ENCODE results near the gene ACTN4. TPM values are rescaled to one million over a fixed set of nuclear protein-coding genes. Genes with fewer than 3 reads are reported as not detected.

ACTN4 gene
- total RNA-seq, 2 experiments from 2014 or later, result 337 to 354 TPM

GRCh38 chr19:38656171-38656981, 8.9 kb downstream of the ACTN4 start:
- H3K4me3 Mint-ChIP-seq, result peak overlapping the region; percentile 49
- POLR2A ChIA-PET, result no interaction called here

GRCh38 chr19:38657633-38658222, 10.3 kb downstream of the ACTN4 start:
- ChIA-PET POLR2A (no interaction called here), CTCF (interaction anchor here (0.6 to 1.9 kb wide), 5 partner anchors 10 to 255 kb away, joined by 3 to 6 read pairs (median 4); partner anchors contain the start of genes ACTN4 and FAM98C)
- Mint-ChIP-seq H3K4me3 (no peak overlapping the region), H3K36me3 (ENCODE audit: low read depth) (peaks cover 55% of the 10 kb centered on the region), H3K27ac (peak overlapping the region; percentile 84), H3K4me1 (peaks cover 84% of the 10 kb centered on the region), H3K9me3 (no peaks in the 10 kb centered on the region), H3K27me3 (no peaks in the 10 kb centered on the region)
- DNase-seq, result no peak

More at GRCh38 chr19:38656171-38656981, 8.9 kb downstream of the ACTN4 start:
- no peaks in the 10 kb centered on the region for H3K27me3 Mint-ChIP-seq
- CTCF ChIA-PET, result interaction anchor here (0.6 to 1.7 kb wide), 6 partner anchors 9 to 254 kb away, joined by 3 to 4 read pairs (median 3); partner anchors contain the start of genes ACTN4 and FAM98C
- H3K36me3 Mint-ChIP-seq (ENCODE audit: low read depth), result peaks cover 56% of the 10 kb centered on the region
- no peaks in the 10 kb centered on the region for H3K9me3 Mint-ChIP-seq
- peak overlapping the region; percentile 84 for H3K27ac Mint-ChIP-seq
- DNase-seq, result peak; percentile 71
- H3K4me1 Mint-ChIP-seq, result peaks cover 88% of the 10 kb centered on the region

- Mint-ChIP-seq H3K27ac (peak overlapping the region; percentile 25), H3K9me3 (no peaks in the 10 kb centered on the region), H3K36me3 (ENCODE audit: low read depth) (peaks cover 55% of the 10 kb centered on the region), H3K27me3 (no peaks in the 10 kb centered on the region), H3K4me1 (peaks cover 83% of the 10 kb centered on the region), H3K4me3 (no peak overlapping the region)
- ChIA-PET CTCF (interaction anchor here (1.2 to 1.9 kb wide), 4 partner anchors 9 to 40 kb away, joined by 3 to 6 read pairs (median 4); partner anchors contain the start of genes ACTN4 and EIF3K), POLR2A (no interaction called here)
- no peak for DNase-seq
Observed at GRCh38 chr19:38658462-38659306, 11.2 kb downstream of the ACTN4 start.

GRCh38 chr19:38660724-38661123, 13.3 kb downstream of the ACTN4 start:
- ChIA-PET CTCF (no interaction called here), POLR2A (interaction anchor here (1.3 kb wide), 1 partner anchor 13 kb away, joined by 3 read pairs; the partner anchor contains the start of gene ACTN4)
- Mint-ChIP-seq H3K4me3 (no peak overlapping the region), H3K4me1 (peaks cover 81% of the 10 kb centered on the region), H3K27ac (no peak overlapping the region), H3K27me3 (no peaks in the 10 kb centered on the region), H3K9me3 (no peaks in the 10 kb centered on the region), H3K36me3 (ENCODE audit: low read depth) (peaks cover 46% of the 10 kb centered on the region)
- DNase-seq, result no peak

GRCh38 chr19:38661136-38661535, 13.7 kb downstream of the ACTN4 start:
- Mint-ChIP-seq H3K36me3 (ENCODE audit: low read depth) (peaks cover 43% of the 10 kb centered on the region), H3K4me1 (peaks cover 81% of the 10 kb centered on the region), H3K9me3 (no peaks in the 10 kb centered on the region), H3K27me3 (no peaks in the 10 kb centered on the region), H3K27ac (no peak overlapping the region), H3K4me3 (no peak overlapping the region)
- DNase-seq, result no peak
- ChIA-PET POLR2A (interaction anchor here (1.3 kb wide), 1 partner anchor 13 kb away, joined by 3 read pairs; the partner anchor contains the start of gene ACTN4), CTCF (no interaction called here)

GRCh38 chr19:38661996-38662395, 14.5 kb downstream of the ACTN4 start:
- peaks cover 39% of the 10 kb centered on the region for H3K36me3 Mint-ChIP-seq (ENCODE audit: low read depth)
- H3K27ac Mint-ChIP-seq, result no peak overlapping the region
- peaks cover 81% of the 10 kb centered on the region for H3K4me1 Mint-ChIP-seq
- ChIA-PET CTCF (interaction anchor here (0.6 to 1.2 kb wide), 2 partner anchors 15 to 102 kb away, joined by 4 read pairs; partner anchors contain the start of gene ACTN4), POLR2A (interaction anchor here (0.5 to 1.3 kb wide), 2 partner anchors 14 to 44 kb away, joined by 3 read pairs; partner anchors contain the start of gene ACTN4)
- DNase-seq, result no peak
- H3K4me3 Mint-ChIP-seq, result no peak overlapping the region
- no peaks in the 10 kb centered on the region for H3K9me3 Mint-ChIP-seq
- H3K27me3 Mint-ChIP-seq, result no peaks in the 10 kb centered on the region

GRCh38 chr19:38662537-38663155, 15.2 kb downstream of the ACTN4 start:
- ChIA-PET CTCF (interaction anchor here (0.6 to 1.2 kb wide), 3 partner anchors 15 to 118 kb away, joined by 3 to 4 read pairs (median 4); partner anchors contain the start of gene ACTN4), POLR2A (interaction anchor here (0.5 kb wide), 1 partner anchor 44 kb away, joined by 3 read pairs; no protein-coding TSS in a partner anchor)
- Mint-ChIP-seq H3K4me3 (no peak overlapping the region), H3K27ac (no peak overlapping the region), H3K27me3 (no peaks in the 10 kb centered on the region), H3K9me3 (no peaks in the 10 kb centered on the region), H3K4me1 (peaks cover 81% of the 10 kb centered on the region), H3K36me3 (ENCODE audit: low read depth) (peaks cover 37% of the 10 kb centered on the region)
- no peak for DNase-seq

- Mint-ChIP-seq H3K36me3 (ENCODE audit: low read depth) (peaks cover 36% of the 10 kb centered on the region), H3K4me3 (no peak overlapping the region), H3K9me3 (no peaks in the 10 kb centered on the region), H3K4me1 (peaks cover 81% of the 10 kb centered on the region), H3K27ac (no peak overlapping the region), H3K27me3 (no peaks in the 10 kb centered on the region)
- ChIA-PET POLR2A (no interaction called here), CTCF (interaction anchor here (0.6 to 1.7 kb wide), 4 partner anchors 11 to 118 kb away, joined by 3 to 6 read pairs (median 3); no protein-coding TSS in a partner anchor)
- no peak for DNase-seq
Observed at GRCh38 chr19:38663156-38663651, 15.8 kb downstream of the ACTN4 start.

GRCh38 chr19:38663957-38664502, 16.6 kb downstream of the ACTN4 start:
- no peaks in the 10 kb centered on the region for H3K9me3 Mint-ChIP-seq
- POLR2A ChIA-PET, result no interaction called here
- peak overlapping the region; percentile 72 for H3K27ac Mint-ChIP-seq
- DNase-seq, result peak; percentile 37
- H3K27me3 Mint-ChIP-seq, result no peaks in the 10 kb centered on the region
- no peak overlapping the region for H3K4me3 Mint-ChIP-seq
- CTCF ChIA-PET, result interaction anchor here (0.6 to 1.7 kb wide), 6 partner anchors 10 to 265 kb away, joined by 3 to 6 read pairs (median 3); no protein-coding TSS in a partner anchor
- H3K4me1 Mint-ChIP-seq, result peaks cover 82% of the 10 kb centered on the region
- peaks cover 41% of the 10 kb centered on the region for H3K36me3 Mint-ChIP-seq (ENCODE audit: low read depth)

- ChIA-PET POLR2A (no interaction called here), CTCF (interaction anchor here (0.9 to 1.7 kb wide), 7 partner anchors 8 to 265 kb away, joined by 3 to 6 read pairs (median 4); no protein-coding TSS in a partner anchor)
- H3K4me1 Mint-ChIP-seq, result peaks cover 82% of the 10 kb centered on the region
- H3K4me3 Mint-ChIP-seq, result no peak overlapping the region
- DNase-seq, result no peak
- peaks cover 47% of the 10 kb centered on the region for H3K36me3 Mint-ChIP-seq (ENCODE audit: low read depth)
- H3K27me3 Mint-ChIP-seq, result no peaks in the 10 kb centered on the region
- H3K27ac Mint-ChIP-seq, result peak overlapping the region; percentile 72
- no peaks in the 10 kb centered on the region for H3K9me3 Mint-ChIP-seq
Observed at GRCh38 chr19:38664503-38665211, 17.2 kb downstream of the ACTN4 start.
